Kidney (tissue), 14 donors: ENCODE measurements around the gene POLR1B. TPM values are rescaled to one million over a fixed set of nuclear protein-coding genes. Genes with fewer than 3 reads are reported as not detected.
A peak's percentile ranks its signal among the peaks of the same experiment; 100 is the strongest.
"Not testable (repeated sequence)": the region's sequence is repeated elsewhere in the genome, so short reads cannot be mapped to it uniquely, and the experiment has no call there.

Experiments used
- DNase-seq, 5 donors: peaks; one replicate each; pipeline ENCODE4 v3.0.0-alpha.2; 2013 to 2020
- FAIRE-seq: peaks from 2 replicates; lab custom pipeline; 2012; peaks lifted over from hg19 to GRCh38; lab: Jason Lieb, UNC
- H3K27ac ChIP-seq, 2 donors: one replicate each; pipeline ENCODE4 v1.7.0; 2013; ENCODE audit warnings: low read depth in 2 of 2, low read length in 2 of 2, inconsistent platforms in 1 of 2
- H3K27me3 ChIP-seq: one replicate; pipeline ENCODE4 v1.7.1; 2013; ENCODE audit warnings: low read length, inconsistent platforms; ENCODE audit not compliant: control insufficient read depth, insufficient read depth
- H3K36me3 ChIP-seq, 3 donors: one replicate each; pipeline versions ENCODE4 v1.7.0 to v1.7.1; 2013; ENCODE audit warnings: low read length in 3 of 3, control low read depth in 1 of 3, inconsistent platforms in 1 of 3; ENCODE audit not compliant: insufficient read depth in 3 of 3, control insufficient read depth in 2 of 3
- H3K4me1 ChIP-seq, 3 donors: one replicate each; pipeline versions ENCODE4 v1.7.0 to v1.7.1; 2013; ENCODE audit warnings: low read length in 3 of 3, inconsistent platforms in 1 of 3, low read depth in 1 of 3; ENCODE audit not compliant: control insufficient read depth in 2 of 3, insufficient read depth in 2 of 3
- H3K4me3 ChIP-seq, 3 donors: one replicate each; pipeline versions ENCODE4 v1.7.0 to v1.8.1; 2013; ENCODE audit warnings: low read length in 3 of 3, control low read depth in 1 of 3, inconsistent platforms in 1 of 3
- H3K9ac ChIP-seq, 3 donors: one replicate each; pipeline versions ENCODE4 v1.7.0 to v1.7.1; 2013; ENCODE audit warnings: low read length in 3 of 3, control low read depth in 1 of 3, inconsistent platforms in 1 of 3
- H3K9me3 ChIP-seq, 3 donors: one replicate each; pipeline versions ENCODE4 v1.7.0 to v1.7.1; 2013; ENCODE audit warnings: low read length in 3 of 3, control low read depth in 1 of 3, inconsistent platforms in 1 of 3; ENCODE audit not compliant: control insufficient read depth in 2 of 3, insufficient read depth in 1 of 3
- CTCF ChIP-seq: IDR thresholded peaks from 3 replicates; pipeline ENCODE4 v1.5.1; 2012; ENCODE audit warnings: mild to moderate bottlenecking, moderate library complexity, borderline replicate concordance; ENCODE audit not compliant: insufficient read depth; ENCODE audit errors: extremely low read depth
- intact Hi-C: fragments of 100-400 bp; cut with DNase I; formaldehyde crosslinking; loops from one replicate; pipeline ENCODE4 v1.11.1; 2022
- polyA plus RNA-seq: library from polyadenylated mRNA; stranded (reverse); fragments of 350-450 nt; fragmentation: Illumina TruSeq; extraction: RNeasy Lipid Tissue Mini Kit (QIAGEN cat#74804); gene quantifications from one replicate; pipeline ENCODE4 v1.2.3, GENCODE V29; 2014; ENCODE audit warnings: low read depth, low replicate concordance; ENCODE audit not compliant: insufficient read depth
- total RNA-seq: library from RNA; stranded (reverse); fragmentation: NEBNext Ultra II Directional; extraction: Animal tissue kit (Norgen Biotek cat#: 25700); gene quantifications from one replicate; pipeline ENCODE4 v1.2.1, GENCODE V29; 2021
- donor health status: control.
- donor health status: control.
- donor health status: control.
- donor health status: control.
- donor health status: control.
- donor health status: DM: yes; HTN: yes; CAD: no.
- donor health status: Normal renal cell carcinoma (clear cell type).

The POLR1B gene
- total and polyA plus RNA-seq, 2 donors from 2014 or later = 6.0 to 24.4 TPM

- TF ChIP-seq CTCF = no peak
- Histone ChIP-seq H3K36me3 (no peaks in the 10 kb centered on the region), H3K9me3 (no peaks in the 10 kb centered on the region), H3K27ac (no peak overlapping the region), H3K27me3 (no peaks in the 10 kb centered on the region), H3K4me1 (no peaks in the 10 kb centered on the region), H3K9ac (no peak overlapping the region), H3K4me3 (no peak overlapping the region)
- intact Hi-C loops = loop anchor here (10.0 kb wide), 1 partner anchor 118 kb away; the partner anchor contains the start of gene NT5DC4
- no peak for FAIRE-seq
- peak in 4 of 5 donors; percentile 39 to 82 (median 52) for DNase-seq
Observed at GRCh38 chr2:112606547-112606946, 64.3 kb downstream of the POLR1B start.

GRCh38 chr2:112607680-112608438 is 65.6 kb downstream of the POLR1B start:
- no peak overlapping the region for H3K27ac ChIP-seq
- no peak overlapping the region for H3K4me3 ChIP-seq
- H3K36me3 ChIP-seq = no peaks in the 10 kb centered on the region
- DNase-seq (no peak), FAIRE-seq (no peak)
- intact Hi-C loops = loop anchor here (10.0 kb wide), 1 partner anchor 117 kb away; the partner anchor contains the start of gene NT5DC4
- H3K27me3 ChIP-seq = no peaks in the 10 kb centered on the region
- no peak overlapping the region for H3K9ac ChIP-seq
- no peaks in the 10 kb centered on the region for H3K9me3 ChIP-seq
- no peak for TF ChIP-seq CTCF
- H3K4me1 ChIP-seq = no peaks in the 10 kb centered on the region

- not testable (repeated sequence) for H3K36me3 ChIP-seq, H3K4me3 ChIP-seq, H3K27ac ChIP-seq, H3K4me1 ChIP-seq, H3K9me3 ChIP-seq, FAIRE-seq, H3K9ac ChIP-seq, H3K27me3 ChIP-seq, DNase-seq
- intact Hi-C loops = loop anchor here (10.0 kb wide), 1 partner anchor 115 kb away; the partner anchor contains the start of gene NT5DC4
Observed at GRCh38 chr2:112609320-112609719, 67.1 kb downstream of the POLR1B start.

- H3K4me3 ChIP-seq, H3K27me3 ChIP-seq, FAIRE-seq, H3K36me3 ChIP-seq, H3K9ac ChIP-seq, DNase-seq, H3K9me3 ChIP-seq, H3K4me1 ChIP-seq, intact Hi-C loops, H3K27ac ChIP-seq: not testable (repeated sequence)
Observed at GRCh38 chr2:112612283-112612682, 70.0 kb downstream of the POLR1B start.
